PC-9 (cell line): ENCODE measurements around the gene FRMD4B.

Experiments
- CTCF ChIP-seq: fragments of 200-600 bp; sonication (generic); conservative IDR thresholded peaks from 2 replicates; pipeline ENCODE4 v1.6.1; 2017; ENCODE audit warnings: mixed run types, antibody characterized with exemption, mild to moderate bottlenecking, moderate library complexity
- EZH2 ChIP-seq: fragments of 200-600 bp; sonication (generic); IDR thresholded peaks from 2 replicates; pipeline ENCODE4 v1.8.0; 2017; ENCODE audit warnings: antibody characterized with exemption, low read depth

- TF ChIP-seq CTCF (no peak), EZH2 (no peak)
These were observed 241.2 kb downstream of the FRMD4B start for GRCh38 chr3:69144631-69145245.
